H9 (cell line): ENCODE measurements around the gene LBH. TPM values are rescaled to one million over a fixed set of nuclear protein-coding genes. Genes with fewer than 3 reads are reported as not detected.

ENCODE experiments used
- DNase-seq: peaks from one replicate; pipeline ENCODE4 v3.0.0-alpha.2; 2017
- H2AFZ ChIP-seq: one replicate; pipeline ENCODE4 v1.6.1; 2013; ENCODE audit warnings: mild to moderate bottlenecking, low read length, control low read depth, moderate library complexity
- H2AK5ac ChIP-seq: 2 replicates; pipeline ENCODE4 v1.6.1; 2013; ENCODE audit warnings: low read length, control low read depth, mixed read lengths; ENCODE audit not compliant: insufficient read length
- H2BK120ac ChIP-seq: one replicate; pipeline ENCODE4 v1.6.1; 2013; ENCODE audit warnings: low read depth, mild to moderate bottlenecking, low read length, control low read depth, inconsistent platforms; ENCODE audit not compliant: poor library complexity, severe bottlenecking
- H2BK12ac ChIP-seq: 2 replicates; pipeline ENCODE4 v1.6.1; 2013; ENCODE audit warnings: low read length, control low read depth, mixed read lengths, low read depth; ENCODE audit not compliant: insufficient read length
- H2BK15ac ChIP-seq: 2 replicates; pipeline ENCODE4 v1.6.1; 2013; ENCODE audit warnings: low read depth, low read length, control low read depth
- H2BK20ac ChIP-seq: one replicate; pipeline ENCODE4 v1.6.1; 2013; ENCODE audit warnings: low read depth, mild to moderate bottlenecking, low read length, control low read depth, inconsistent platforms; ENCODE audit not compliant: poor library complexity, severe bottlenecking
- H2BK5ac ChIP-seq: 2 replicates; pipeline ENCODE4 v1.6.1; 2013; ENCODE audit warnings: low read length, control low read depth, mixed read lengths; ENCODE audit not compliant: insufficient read length
- H3K14ac ChIP-seq: 2 replicates; pipeline ENCODE4 v1.6.1; 2013; ENCODE audit warnings: low read length, control low read depth; ENCODE audit not compliant: insufficient read depth
- H3K18ac ChIP-seq: 2 replicates; pipeline ENCODE4 v1.6.1; 2013; ENCODE audit warnings: low read depth, mild to moderate bottlenecking, mixed read lengths, low read length, control low read depth; ENCODE audit not compliant: insufficient read length
- H3K23ac ChIP-seq: 2 replicates; pipeline ENCODE4 v1.6.1; 2013; ENCODE audit warnings: low read length, control low read depth, mixed read lengths, low read depth; ENCODE audit not compliant: insufficient read length
- H3K23me2 ChIP-seq: 2 replicates; pipeline ENCODE4 v1.6.1; 2013; ENCODE audit warnings: low read depth, mild to moderate bottlenecking, mixed read lengths, low read length, control low read depth; ENCODE audit not compliant: insufficient read length, poor library complexity, severe bottlenecking
- H3K27ac ChIP-seq: 2 replicates; pipeline ENCODE4 v1.5.1; 2013; ENCODE audit warnings: low read length, control low read depth, mixed read lengths, low read depth; ENCODE audit not compliant: insufficient read length
- H3K27me3 ChIP-seq: 2 replicates; pipeline ENCODE4 v1.6.1; 2013; ENCODE audit warnings: low read length, control low read depth, inconsistent platforms; ENCODE audit not compliant: insufficient read depth
- H3K4ac ChIP-seq: 2 replicates; pipeline ENCODE4 v1.6.1; 2013; ENCODE audit warnings: low read depth, mild to moderate bottlenecking, control low read depth, inconsistent platforms, low read length, moderate library complexity
- H3K4me1 ChIP-seq: 2 replicates; pipeline ENCODE4 v1.6.1; 2013; ENCODE audit warnings: low read length, control low read depth, inconsistent platforms; ENCODE audit not compliant: insufficient read depth
- H3K4me2 ChIP-seq: 2 replicates; pipeline ENCODE4 v1.6.1; 2013; ENCODE audit warnings: low read length, control low read depth, mixed read lengths; ENCODE audit not compliant: insufficient read length, insufficient read depth
- H3K56ac ChIP-seq: 2 replicates; pipeline ENCODE4 v1.6.1; 2013; ENCODE audit warnings: low read depth, mild to moderate bottlenecking, mixed read lengths, low read length, control low read depth; ENCODE audit not compliant: insufficient read length
- H3K79me1 ChIP-seq: 2 replicates; pipeline ENCODE4 v1.6.1; 2013; ENCODE audit warnings: low read depth, mild to moderate bottlenecking, moderate library complexity, low read length, control low read depth, inconsistent platforms; ENCODE audit not compliant: insufficient read depth, poor library complexity, severe bottlenecking
- H3K79me2 ChIP-seq: 2 replicates; pipeline ENCODE4 v1.6.1; 2013; ENCODE audit warnings: low read length, control low read depth, inconsistent platforms; ENCODE audit not compliant: insufficient read depth
- H3K9ac ChIP-seq: 2 replicates; pipeline ENCODE4 v1.6.1; 2013; ENCODE audit warnings: low read length, control low read depth, mixed read lengths; ENCODE audit not compliant: insufficient read length; ENCODE audit errors: extremely low read depth
- H3K9me3 ChIP-seq: one replicate; pipeline ENCODE4 v1.6.1; 2013; ENCODE audit warnings: low read depth, low read length, inconsistent platforms; ENCODE audit not compliant: control insufficient read depth
- H3T11ph ChIP-seq: one replicate; pipeline ENCODE4 v1.6.1; 2013; ENCODE audit warnings: mild to moderate bottlenecking, low read length, control low read depth, inconsistent platforms
- H4K20me1 ChIP-seq: one replicate; pipeline ENCODE4 v1.6.1; 2013; ENCODE audit not compliant: control insufficient read depth, insufficient read length, insufficient read depth
- H4K5ac ChIP-seq: 2 replicates; pipeline ENCODE4 v1.6.1; 2013; ENCODE audit warnings: low read depth, mild to moderate bottlenecking, mixed read lengths, low read length, control low read depth; ENCODE audit not compliant: insufficient read length
- H4K8ac ChIP-seq: replicated peaks from 2 replicates; pipeline ENCODE4 v1.6.1; 2013; ENCODE audit warnings: low read length, control low read depth, mixed read lengths, low read depth; ENCODE audit not compliant: insufficient read length
- H4K91ac ChIP-seq: 2 replicates; pipeline ENCODE4 v1.6.1; 2013; ENCODE audit warnings: low read depth, mild to moderate bottlenecking, moderate library complexity, mixed read lengths, low read length, control low read depth; ENCODE audit not compliant: insufficient read length
- H3K27ac Mint-ChIP-seq, 3 experiments: 2 replicates in 2 of 3; 3 replicates in 1 of 3; pipeline ENCODE4 v1.8.0; 2020 to 2021; ENCODE audit warnings: mixed read lengths in 3 of 3, mild to moderate bottlenecking in 1 of 3, moderate library complexity in 1 of 3
- H3K27me3 Mint-ChIP-seq: 2 replicates; pipeline ENCODE4 v1.8.0; 2021; ENCODE audit warnings: low read depth, mild to moderate bottlenecking, moderate library complexity, mixed read lengths
- H3K36me3 Mint-ChIP-seq, 3 experiments: 2 replicates in 2 of 3; 3 replicates in 1 of 3; pipeline ENCODE4 v1.8.0; 2020 to 2021; ENCODE audit warnings: low read depth in 3 of 3, mixed read lengths in 3 of 3; ENCODE audit not compliant: insufficient read depth in 1 of 3
- H3K4me1 Mint-ChIP-seq, 2 experiments: 2 replicates each; pipeline ENCODE4 v1.8.0; 2020; ENCODE audit warnings: mixed read lengths in 2 of 2
- H3K4me3 Mint-ChIP-seq, 2 experiments: 2 replicates in 1 of 2; 3 replicates in 1 of 2; pipeline ENCODE4 v1.8.0; 2020 to 2021; ENCODE audit warnings: mild to moderate bottlenecking in 2 of 2, mixed read lengths in 2 of 2, moderate library complexity in 1 of 2
- H3K9me3 Mint-ChIP-seq, 2 experiments: 2 replicates in 1 of 2; 3 replicates in 1 of 2; pipeline ENCODE4 v1.8.0; 2020; ENCODE audit warnings: mild to moderate bottlenecking in 2 of 2, mixed read lengths in 2 of 2, moderate library complexity in 1 of 2
- WGBS: extraction: QIAGEN DNeasy Blood & Tissue Kit; methylation state at CpG from one replicate; pipeline ENCODE4 v1.1.7; 2013; ENCODE audit warnings: missing lambda C conversion rate, low lambda C conversion rate, mixed read lengths; ENCODE audit not compliant: insufficient read length; ENCODE audit errors: extremely low coverage; 5-methylcytosine and 5-hydroxymethylcytosine counted together
- total RNA-seq: library from RNA; stranded (reverse); gene quantifications from 2 replicates; pipeline ENCODE4 v1.2.1, GENCODE V29; 2021
- TF ChIP-seq, protein P1 (sequence below): fragments of 200-600 bp; sonication (generic); conservative IDR thresholded peaks from 3 replicates; pipeline ENCODE4 v1.8.0; 2021; ENCODE audit warnings: antibody characterized with exemption, mild to moderate bottlenecking

The LBH gene
- total RNA-seq, 1 experiment from 2014 or later, result 53.0 TPM

DNA sequence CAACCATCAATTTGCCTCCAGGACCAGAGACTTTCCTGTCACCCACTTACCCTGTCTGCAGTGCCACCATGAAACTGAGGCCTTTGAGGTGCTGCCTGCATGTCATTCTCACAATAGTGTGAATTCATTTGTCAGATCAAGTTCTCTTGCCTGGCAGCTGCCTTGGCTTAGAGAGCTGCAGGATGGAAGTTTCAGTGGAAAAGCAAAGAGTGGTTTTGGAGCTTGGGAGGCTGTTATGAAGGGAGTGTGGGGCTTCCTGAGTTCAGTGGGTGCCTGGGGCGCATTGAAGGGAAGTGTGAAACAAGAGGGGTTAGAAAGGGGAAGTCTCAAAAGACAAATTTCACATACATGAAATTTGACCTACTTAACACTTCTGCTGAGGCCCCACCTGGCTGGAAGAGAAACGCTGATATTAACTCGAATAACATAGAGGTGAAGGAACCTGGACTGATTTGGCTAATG is 7.9 kb upstream of the LBH start:
- Histone ChIP-seq H2BK120ac (no peak overlapping the region), H3K14ac (no peak overlapping the region)
- H3K4me1 Mint-ChIP-seq, result peaks cover 15 to 18% of the 10 kb centered on the region in 2 experiments

More for the DNA sequence above, 7.9 kb upstream of the LBH start:
- TF ChIP-seq, protein P1, sequence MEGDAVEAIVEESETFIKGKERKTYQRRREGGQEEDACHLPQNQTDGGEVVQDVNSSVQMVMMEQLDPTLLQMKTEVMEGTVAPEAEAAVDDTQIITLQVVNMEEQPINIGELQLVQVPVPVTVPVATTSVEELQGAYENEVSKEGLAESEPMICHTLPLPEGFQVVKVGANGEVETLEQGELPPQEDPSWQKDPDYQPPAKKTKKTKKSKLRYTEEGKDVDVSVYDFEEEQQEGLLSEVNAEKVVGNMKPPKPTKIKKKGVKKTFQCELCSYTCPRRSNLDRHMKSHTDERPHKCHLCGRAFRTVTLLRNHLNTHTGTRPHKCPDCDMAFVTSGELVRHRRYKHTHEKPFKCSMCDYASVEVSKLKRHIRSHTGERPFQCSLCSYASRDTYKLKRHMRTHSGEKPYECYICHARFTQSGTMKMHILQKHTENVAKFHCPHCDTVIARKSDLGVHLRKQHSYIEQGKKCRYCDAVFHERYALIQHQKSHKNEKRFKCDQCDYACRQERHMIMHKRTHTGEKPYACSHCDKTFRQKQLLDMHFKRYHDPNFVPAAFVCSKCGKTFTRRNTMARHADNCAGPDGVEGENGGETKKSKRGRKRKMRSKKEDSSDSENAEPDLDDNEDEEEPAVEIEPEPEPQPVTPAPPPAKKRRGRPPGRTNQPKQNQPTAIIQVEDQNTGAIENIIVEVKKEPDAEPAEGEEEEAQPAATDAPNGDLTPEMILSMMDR, result no peak
- Histone ChIP-seq H2BK12ac (no peak overlapping the region), H3K27ac (no peak overlapping the region), H4K91ac (no peak overlapping the region), H3K4ac (no peak overlapping the region), H2BK5ac (no peak overlapping the region), H3K18ac (no peak overlapping the region), H3K23ac (no peak overlapping the region), H2BK15ac (no peak overlapping the region), H4K20me1 (no peaks in the 10 kb centered on the region), H4K5ac (no peak overlapping the region), H3K79me1 (no peaks in the 10 kb centered on the region), H3K79me2 (no peaks in the 10 kb centered on the region), H2BK20ac (no peak overlapping the region), H3K4me2 (no peak overlapping the region), H3K56ac (no peak overlapping the region), H3K23me2 (no peaks in the 10 kb centered on the region), H2AFZ (no peak overlapping the region), H3K9me3 (no peaks in the 10 kb centered on the region), H3K27me3 (no peaks in the 10 kb centered on the region), H3T11ph (no peak overlapping the region), H2AK5ac (no peak overlapping the region), H4K8ac (no peak overlapping the region), H3K4me1 (no peaks in the 10 kb centered on the region), H3K9ac (no peak overlapping the region)
- Mint-ChIP-seq H3K9me3 (no peaks in the 10 kb centered on the region), H3K27me3 (peaks cover 36% of the 10 kb centered on the region), H3K27ac (no peak overlapping the region), H3K36me3 (no peaks in the 10 kb centered on the region), H3K4me3 (no peak overlapping the region)
- no CpG with 5 or more reads among the region's 3 CpGs for WGBS
- no peak for DNase-seq
